Immature natural killer cell (primary cell): ENCODE data around the gene PYGM. TPM values are rescaled to one million over a fixed set of nuclear protein-coding genes. Genes with fewer than 3 reads are reported as not detected.

Source experiments
- DNase-seq, 3 donors: peaks; one replicate each; pipeline ENCODE4 v3.0.0; 2022; ENCODE audit warnings: mixed read lengths in 1 of 3
- H3K27ac Mint-ChIP-seq, 6 donors: one replicate each; pipeline ENCODE4 v1.8.0; 2020; ENCODE audit warnings: mixed read lengths in 6 of 6, mild to moderate bottlenecking in 5 of 6, inconsistent platforms in 4 of 6, moderate library complexity in 3 of 6
- H3K27me3 Mint-ChIP-seq, 3 donors: one replicate each; pipeline ENCODE4 v1.8.0; 2020 to 2021; ENCODE audit warnings: low read depth in 3 of 3, mild to moderate bottlenecking in 3 of 3, mixed read lengths in 3 of 3, moderate library complexity in 3 of 3, inconsistent platforms in 1 of 3
- H3K36me3 Mint-ChIP-seq, 3 donors: one replicate each; pipeline ENCODE4 v1.8.0; 2020; ENCODE audit warnings: mixed read lengths in 3 of 3, inconsistent platforms in 2 of 3, mild to moderate bottlenecking in 2 of 3
- H3K4me1 Mint-ChIP-seq, 2 donors: one replicate each; pipeline ENCODE4 v1.8.0; 2020; ENCODE audit warnings: inconsistent platforms in 2 of 2, mild to moderate bottlenecking in 2 of 2, mixed read lengths in 2 of 2, moderate library complexity in 1 of 2
- H3K4me3 Mint-ChIP-seq, 5 donors: one replicate each; pipeline ENCODE4 v1.8.0; 2020; ENCODE audit warnings: mild to moderate bottlenecking in 5 of 5, mixed read lengths in 5 of 5, inconsistent platforms in 3 of 5, moderate library complexity in 3 of 5
- H3K9me3 Mint-ChIP-seq, 6 donors: one replicate each; pipeline ENCODE4 v1.8.0; 2020; ENCODE audit warnings: mild to moderate bottlenecking in 6 of 6, mixed read lengths in 6 of 6, inconsistent platforms in 4 of 6, moderate library complexity in 3 of 6
- polyA plus RNA-seq, 3 donors: library from polyadenylated mRNA; unstranded; fragments of 300-500 nt; fragmentation: Illumina TruSeq; gene quantifications; one replicate each; pipeline ENCODE4 v1.2.3, GENCODE V29; 2021

The PYGM gene
- polyA plus RNA-seq, 3 donors from 2014 or later = 0.63 to 1.1 TPM; not detected in 1

DNA sequence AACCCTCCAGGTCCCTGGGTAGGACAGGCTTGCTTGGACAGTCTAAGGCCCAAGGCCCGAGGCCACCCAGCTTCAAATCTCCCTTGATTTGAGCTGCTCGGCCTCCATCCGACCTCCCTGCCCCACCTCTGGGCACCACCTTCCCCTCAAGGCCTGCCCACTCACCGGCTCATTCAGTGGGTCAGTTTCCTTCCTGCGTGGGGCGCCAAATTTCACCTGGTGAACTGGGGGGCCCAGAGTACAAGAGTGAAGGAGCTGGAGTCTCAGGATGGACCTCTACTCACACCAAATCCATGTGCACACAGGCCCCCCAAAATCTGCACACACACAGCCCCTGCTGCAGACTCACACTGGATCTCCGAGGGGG, 39.5 kb upstream of the PYGM start:
- Mint-ChIP-seq H3K9me3 (no peaks in the 10 kb centered on the region), H3K27me3 (peaks cover 2 to 5% (median 5%) of the 10 kb centered on the region in 3 donors), H3K4me3 (no peak overlapping the region), H3K27ac (no peak overlapping the region), H3K36me3 (peaks cover 0 to 4% (median 3%) of the 10 kb centered on the region in 3 donors), H3K4me1 (peaks cover 10 to 14% of the 10 kb centered on the region in 2 donors)
- no peak for DNase-seq

DNA sequence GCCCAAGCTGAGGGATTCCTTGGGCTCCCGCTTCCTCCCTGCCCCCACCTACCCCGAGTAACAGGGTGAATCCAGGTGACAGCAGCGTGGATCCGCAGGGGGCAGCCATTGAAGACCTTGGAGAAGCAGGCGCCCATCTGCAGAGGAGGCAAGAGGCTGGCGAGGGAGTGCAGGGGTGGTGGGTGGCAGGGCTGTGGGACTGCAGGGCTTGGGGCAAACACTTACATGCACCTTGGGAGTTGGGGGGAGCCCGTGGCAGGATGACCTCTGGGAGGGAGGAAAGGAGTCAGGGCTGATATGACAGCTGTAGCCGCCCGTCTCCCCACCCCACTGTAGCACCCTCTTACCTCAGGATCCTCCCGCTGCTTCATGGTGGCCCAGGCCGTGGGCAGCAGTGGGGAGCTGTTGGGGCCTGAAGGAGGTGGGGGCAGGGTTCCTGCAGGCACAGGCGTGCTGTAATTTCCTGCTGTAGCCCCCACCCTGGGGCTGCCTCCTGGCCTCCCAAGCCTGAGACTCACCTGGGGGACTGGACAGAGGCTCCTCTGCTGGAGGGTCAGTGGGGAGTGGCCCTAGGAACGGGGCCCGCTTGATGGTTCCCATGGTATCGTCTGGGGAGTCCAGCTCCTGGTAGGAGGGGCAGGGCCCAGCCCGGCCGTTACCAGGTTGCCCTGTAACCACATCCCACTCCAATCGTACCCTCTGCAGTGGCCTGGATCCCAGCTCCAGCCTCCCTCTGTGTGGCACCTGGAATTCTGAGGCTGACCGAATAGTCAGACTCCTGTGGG, 37.2 kb upstream of the PYGM start:
- peaks cover 0 to 4% (median 3%) of the 10 kb centered on the region in 3 donors for H3K27me3 Mint-ChIP-seq
- H3K4me3 Mint-ChIP-seq = no peak overlapping the region
- peaks cover 0 to 3% of the 10 kb centered on the region in 2 donors for H3K4me1 Mint-ChIP-seq
- H3K27ac Mint-ChIP-seq = no peak overlapping the region
- no peak for DNase-seq
- peaks cover 0 to 4% (median 3%) of the 10 kb centered on the region in 3 donors for H3K36me3 Mint-ChIP-seq
- no peaks in the 10 kb centered on the region for H3K9me3 Mint-ChIP-seq

- Mint-ChIP-seq H3K4me1 (peaks cover 0 to 2% of the 10 kb centered on the region in 2 donors), H3K9me3 (no peaks in the 10 kb centered on the region), H3K36me3 (peaks cover 0 to 4% (median 3%) of the 10 kb centered on the region in 3 donors), H3K27ac (peak overlapping the region in 1 of 6 donors; percentile 26), H3K4me3 (no peak overlapping the region), H3K27me3 (peaks cover 0 to 3% (median 3%) of the 10 kb centered on the region in 3 donors)
- no peak for DNase-seq
These were observed 36.4 kb upstream of the PYGM start for GRCh38 chr11:64796047-64796756.

DNA sequence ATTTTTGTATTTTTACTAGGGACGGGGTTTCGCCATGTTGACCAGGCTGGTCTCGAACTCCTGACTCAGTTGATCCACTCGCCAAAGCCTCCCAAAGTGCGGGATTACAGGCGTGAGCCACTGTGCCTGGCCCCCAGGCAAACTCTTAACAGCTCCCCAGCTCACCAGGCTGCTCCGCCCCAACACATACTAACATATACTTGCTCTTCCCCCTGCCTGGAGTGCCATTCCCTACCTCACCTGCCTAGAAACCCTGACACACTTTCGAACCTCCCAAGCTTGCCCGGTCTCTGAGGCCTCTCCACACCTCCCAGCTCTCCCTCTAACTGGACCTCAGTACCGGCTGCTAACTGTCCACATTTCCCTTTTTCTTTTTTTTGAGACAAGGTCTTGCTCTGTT, 34.8 kb upstream of the PYGM start:
- DNase-seq = no peak
- Mint-ChIP-seq H3K27ac (peak overlapping the region in 3 of 6 donors; percentile 49 to 63 (median 51)), H3K4me1 (peaks cover 0 to 2% of the 10 kb centered on the region in 2 donors), H3K9me3 (no peaks in the 10 kb centered on the region), H3K27me3 (peaks cover 0 to 3% (median 3%) of the 10 kb centered on the region in 3 donors), H3K4me3 (no peak overlapping the region), H3K36me3 (peaks cover 0 to 4% (median under 1%) of the 10 kb centered on the region in 3 donors)

- Mint-ChIP-seq H3K36me3 (no peaks in the 10 kb centered on the region), H3K4me1 (peaks cover 0 to 2% of the 10 kb centered on the region in 2 donors), H3K4me3 (no peak overlapping the region), H3K27me3 (peaks cover 0 to 3% (median 3%) of the 10 kb centered on the region in 3 donors), H3K9me3 (no peaks in the 10 kb centered on the region), H3K27ac (peak overlapping the region in 2 of 6 donors; percentile 13 to 45)
- no peak for DNase-seq
These were observed 33.7 kb upstream of the PYGM start for GRCh38 chr11:64793271-64794160.

DNA sequence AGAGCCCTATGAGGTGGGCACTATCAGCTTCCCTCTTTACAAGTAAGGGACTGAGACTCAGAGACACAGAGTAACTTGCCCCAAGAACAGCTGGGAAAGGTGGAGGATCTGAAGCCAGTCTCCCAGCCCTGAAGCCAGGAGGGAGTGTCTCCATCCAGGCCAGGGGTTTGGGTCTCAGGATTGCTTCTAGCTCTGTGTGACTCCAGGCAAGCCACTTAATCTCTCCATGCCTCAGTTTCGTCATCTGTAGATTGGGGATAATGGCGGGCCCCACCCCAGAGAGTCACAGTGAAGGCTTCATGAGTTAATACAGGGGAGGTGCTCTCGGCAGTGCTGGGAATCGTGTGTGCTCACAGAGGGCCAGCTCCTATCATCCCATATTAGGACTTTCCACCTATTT, 32.7 kb upstream of the PYGM start:
- Mint-ChIP-seq H3K36me3 (no peaks in the 10 kb centered on the region), H3K9me3 (no peaks in the 10 kb centered on the region), H3K4me3 (no peak overlapping the region), H3K27ac (no peak overlapping the region), H3K4me1 (peaks cover 3 to 5% of the 10 kb centered on the region in 2 donors), H3K27me3 (peaks cover 0 to 3% (median 3%) of the 10 kb centered on the region in 3 donors)
- DNase-seq = no peak

DNA sequence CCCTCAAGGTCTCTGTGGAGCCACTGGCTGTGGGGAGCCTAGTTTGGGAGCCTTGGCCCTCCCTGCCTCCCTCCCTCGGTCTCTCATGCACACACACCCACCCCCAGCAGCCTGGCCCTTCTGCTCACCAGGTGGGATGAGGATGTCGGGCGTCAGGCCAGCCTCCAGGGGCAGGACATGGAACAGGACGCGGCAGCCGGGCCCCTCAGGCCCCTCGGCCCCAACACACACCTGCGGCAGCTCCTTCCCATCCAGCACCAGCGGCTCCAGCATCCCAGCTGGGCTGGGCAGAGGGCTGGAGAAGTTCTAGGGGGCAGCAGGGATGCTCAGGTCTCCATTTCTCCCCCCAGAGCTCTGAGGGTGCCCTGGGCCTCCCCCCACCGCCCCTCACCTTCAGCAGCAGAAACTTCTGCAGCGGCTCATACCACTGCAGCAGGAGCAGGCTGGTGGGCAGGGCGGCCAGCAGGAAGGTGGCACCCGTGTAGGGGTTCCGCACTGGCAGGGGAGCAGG, 32.1 kb upstream of the PYGM start:
- H3K4me3 Mint-ChIP-seq = no peak overlapping the region
- no peaks in the 10 kb centered on the region for H3K9me3 Mint-ChIP-seq
- H3K27me3 Mint-ChIP-seq = peaks cover 0 to 3% (median 3%) of the 10 kb centered on the region in 3 donors
- DNase-seq = no peak
- no peak overlapping the region for H3K27ac Mint-ChIP-seq
- no peaks in the 10 kb centered on the region for H3K36me3 Mint-ChIP-seq
- H3K4me1 Mint-ChIP-seq = peaks cover 5% of the 10 kb centered on the region in 2 donors

GRCh38 chr11:64790205-64791095, 30.7 kb upstream of the PYGM start:
- Mint-ChIP-seq H3K27ac (no peak overlapping the region), H3K36me3 (no peaks in the 10 kb centered on the region), H3K27me3 (peaks cover 0 to 3% (median 3%) of the 10 kb centered on the region in 3 donors), H3K9me3 (no peaks in the 10 kb centered on the region), H3K4me1 (peaks cover 5% of the 10 kb centered on the region in 2 donors), H3K4me3 (no peak overlapping the region)
- DNase-seq = no peak

GRCh38 chr11:64789331-64790204, 29.8 kb upstream of the PYGM start:
- Mint-ChIP-seq H3K36me3 (no peaks in the 10 kb centered on the region), H3K4me3 (no peak overlapping the region), H3K27ac (no peak overlapping the region), H3K27me3 (peaks cover 0 to 3% (median 2%) of the 10 kb centered on the region in 3 donors), H3K9me3 (no peaks in the 10 kb centered on the region), H3K4me1 (peaks cover 5% of the 10 kb centered on the region in 2 donors)
- DNase-seq = no peak

DNA sequence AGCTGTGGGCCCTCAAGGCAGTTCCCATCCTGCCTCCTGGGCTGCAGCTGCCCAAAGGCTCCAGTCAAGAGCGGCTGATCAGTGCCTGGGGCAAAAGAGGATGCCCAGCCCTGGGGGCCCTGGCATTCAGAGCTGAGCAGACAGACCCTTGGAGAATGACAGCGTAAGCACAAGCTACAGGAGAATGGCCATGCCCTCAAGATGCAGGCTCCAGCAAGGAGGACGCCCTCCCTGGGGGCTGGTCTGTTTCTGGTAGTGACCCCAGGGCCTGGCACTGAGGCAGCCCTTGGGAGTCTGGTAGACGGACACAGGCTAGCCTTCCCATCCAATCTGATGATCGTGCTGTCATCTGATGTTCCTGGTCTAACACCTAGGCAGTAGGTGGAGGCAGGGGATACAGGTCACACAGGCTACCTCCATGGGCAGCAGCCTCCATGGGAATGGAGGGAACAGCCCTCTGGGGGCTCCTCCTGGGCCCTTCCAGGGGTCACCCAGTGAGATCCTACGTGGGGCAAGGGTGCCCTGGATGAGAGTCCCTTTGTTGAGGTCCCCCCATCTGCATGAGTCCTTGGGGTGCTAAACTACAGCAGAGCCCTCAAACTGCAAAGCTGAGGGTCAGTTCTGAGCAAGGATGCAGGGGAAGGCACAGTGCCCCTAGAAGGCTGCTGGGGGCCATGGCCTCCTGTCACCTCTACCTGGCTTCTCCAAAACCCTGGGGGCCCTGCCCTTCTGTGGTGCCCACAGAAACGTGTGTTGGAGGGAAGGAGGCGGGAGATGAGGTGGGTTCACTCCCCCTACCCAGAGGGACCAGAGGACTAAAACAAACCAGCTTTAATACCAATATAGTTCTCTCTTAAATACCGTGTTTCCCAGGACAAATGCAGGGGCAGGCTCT, 28.8 kb upstream of the PYGM start:
- Mint-ChIP-seq H3K27me3 (peaks cover 0 to 3% (median 3%) of the 10 kb centered on the region in 3 donors), H3K27ac (no peak overlapping the region), H3K9me3 (no peaks in the 10 kb centered on the region), H3K4me3 (no peak overlapping the region), H3K36me3 (no peaks in the 10 kb centered on the region), H3K4me1 (peaks cover 4 to 5% of the 10 kb centered on the region in 2 donors)
- no peak for DNase-seq
